NT2/D1 (cell line): ENCODE results near the gene A4GALT.

Experiments used
- SUZ12 ChIP-seq: IDR thresholded peaks from 2 replicates; pipeline ENCODE4 v1.6.1; 2011; ENCODE audit not compliant: insufficient read length, insufficient read depth; ENCODE audit errors: extremely low read depth
- ZNF274 ChIP-seq: IDR thresholded peaks from 2 replicates; pipeline ENCODE4 v1.6.1; 2011; ENCODE audit warnings: mild to moderate bottlenecking, low read depth, low read length

DNA sequence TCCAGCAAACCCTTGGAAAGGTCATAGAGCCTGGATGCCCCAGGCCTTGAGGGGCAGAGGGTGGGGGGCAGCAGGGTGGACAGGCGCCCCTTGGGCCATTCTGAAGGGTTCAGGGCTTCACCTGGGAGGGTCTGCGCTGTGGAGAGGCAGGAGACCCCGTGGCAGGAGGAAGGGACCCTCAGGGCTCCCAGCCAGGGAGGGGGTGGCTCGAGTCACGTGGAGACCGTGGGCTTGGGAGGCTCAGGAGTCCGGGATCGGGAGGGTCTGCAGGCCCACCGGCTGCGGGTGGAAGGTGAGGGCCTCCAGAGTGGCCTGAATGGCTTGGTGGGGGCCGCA is 48.5 kb upstream of the A4GALT start:
- no peak for TF ChIP-seq SUZ12
- TF ChIP-seq ZNF274, result no peak
